Daoy (cell line): Measurements from ENCODE around the gene VPS8. TPM values are rescaled to one million over a fixed set of nuclear protein-coding genes. Genes with fewer than 3 reads are reported as not detected.

ENCODE experiments used
- DNase-seq: peaks from one replicate; pipeline ENCODE4 v3.0.0-alpha.2; 2015; ENCODE audit warnings: low read depth
- total RNA-seq: library from RNA; depleted of rRNA; stranded (reverse); fragments of >200 nt; shearing (Covaris generic); gene quantifications from 2 replicates; pipeline ENCODE4 v1.2.3, GENCODE V29; 2014

VPS8 gene
- total RNA-seq, 1 experiment from 2014 or later, result 23.2 TPM

DNA sequence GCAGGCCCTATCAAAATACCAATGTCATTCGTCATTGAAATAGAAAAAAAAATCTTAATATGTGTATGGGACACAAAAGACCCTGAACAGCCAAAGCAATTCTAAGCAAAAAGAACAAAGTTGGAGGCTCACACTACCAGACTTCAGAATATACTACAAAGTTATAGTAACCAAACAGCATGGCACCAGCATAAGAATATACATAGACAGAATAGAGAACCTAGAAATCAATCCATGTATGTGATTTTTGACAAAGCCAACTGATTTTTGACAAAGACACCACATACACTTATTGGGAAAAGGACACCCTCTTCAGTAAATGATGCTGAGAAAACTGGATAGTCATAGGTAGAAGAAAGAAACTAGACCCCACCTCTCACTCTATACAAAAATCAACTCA lies 245.9 kb downstream of the VPS8 start:
- DNase-seq, result no peak

DNA sequence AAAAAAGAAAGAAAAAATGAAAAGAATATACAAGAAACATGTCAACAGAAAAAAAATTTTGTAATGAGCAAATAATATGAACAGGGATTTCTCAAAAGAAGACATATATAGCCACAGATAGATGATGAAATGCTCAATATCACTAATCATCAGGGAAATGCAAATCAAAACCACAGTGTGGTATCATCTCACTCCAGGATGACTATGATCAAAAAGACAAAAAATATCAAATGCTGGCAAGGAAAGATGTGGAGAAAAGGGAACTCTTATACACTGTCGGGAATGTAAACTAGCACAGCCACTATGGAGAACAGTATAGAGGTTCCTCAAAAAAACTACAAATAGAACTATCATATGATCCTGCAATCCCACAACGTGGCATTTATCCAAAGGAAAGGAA lies 246.8 kb downstream of the VPS8 start:
- DNase-seq, result no peak

DNA sequence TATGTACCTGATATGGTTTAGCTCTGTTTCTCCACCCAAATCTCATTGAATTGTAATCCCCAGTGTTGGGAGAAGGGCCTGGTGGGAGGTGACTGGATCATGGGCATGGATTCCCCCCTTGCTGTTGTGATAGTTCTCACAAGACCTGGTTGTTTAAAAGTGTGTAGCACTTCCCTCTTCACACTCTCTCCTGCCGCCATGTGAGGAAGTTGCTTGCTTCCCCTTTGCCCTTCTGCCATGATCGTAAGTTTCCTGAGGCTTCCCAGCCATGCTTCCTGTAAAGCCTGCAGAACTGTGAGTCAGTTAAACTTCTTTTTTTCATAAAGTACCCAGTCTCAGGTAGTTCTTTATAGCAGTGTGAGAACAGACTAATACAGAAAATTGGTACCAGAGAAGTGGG lies 247.8 kb downstream of the VPS8 start:
- DNase-seq, result no peak

DNA sequence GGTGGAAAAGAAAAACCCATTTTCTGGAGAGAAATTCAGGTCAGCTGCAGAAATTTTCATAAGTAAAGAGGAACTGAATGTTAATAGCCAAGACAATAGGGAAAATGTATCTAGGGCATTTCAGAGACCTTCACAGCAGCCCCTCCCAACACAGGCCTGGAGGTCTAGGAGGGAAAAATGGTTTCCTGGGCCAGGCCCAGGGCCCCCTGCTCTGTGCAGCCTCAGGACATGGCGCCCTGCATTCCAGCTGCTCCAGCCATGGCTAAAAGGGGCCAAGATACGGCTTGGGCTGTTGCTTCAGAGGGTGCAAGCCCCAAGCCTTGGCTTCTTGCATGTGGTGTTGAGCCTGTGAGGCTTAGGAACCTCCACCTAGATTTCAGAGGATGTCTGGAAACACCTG lies 248.7 kb downstream of the VPS8 start:
- DNase-seq, result no peak

DNA sequence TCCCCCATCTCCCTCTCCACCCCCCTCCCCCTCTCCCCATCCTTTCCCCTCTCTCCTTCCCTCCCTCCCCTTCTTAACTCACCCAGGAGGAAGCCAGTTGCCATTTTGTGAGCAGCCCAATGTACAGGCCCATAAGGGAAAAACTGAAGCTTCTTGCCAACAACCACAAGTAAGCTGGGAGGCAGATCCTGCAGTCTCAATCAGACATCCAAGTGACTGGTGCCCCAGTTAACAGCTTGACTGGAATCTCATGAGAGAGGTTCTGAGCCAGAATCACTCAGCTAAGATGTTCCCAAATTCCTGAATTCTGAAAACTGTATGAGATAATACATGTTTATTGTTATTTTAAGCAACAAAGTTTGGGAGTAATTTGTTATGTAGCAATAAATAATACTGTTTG lies 250.2 kb downstream of the VPS8 start:
- DNase-seq, result no peak

DNA sequence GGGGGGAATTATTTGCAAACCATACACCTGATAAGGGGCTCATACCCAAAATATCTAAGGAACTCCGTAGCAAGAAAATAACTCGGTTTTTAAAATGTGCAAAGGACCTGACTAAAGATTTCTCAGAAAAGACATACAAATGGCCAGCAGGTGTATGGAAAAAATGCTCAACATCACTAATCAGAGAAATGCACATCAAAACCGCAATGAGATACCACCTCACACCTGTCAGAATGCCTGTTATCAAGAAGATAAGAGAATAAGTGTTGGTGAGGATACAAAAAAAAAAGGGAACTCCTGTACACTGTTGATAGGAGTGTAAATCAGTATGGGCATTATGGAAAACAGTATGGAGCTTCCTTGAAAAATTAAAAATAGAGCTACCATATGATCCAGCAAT lies 251.5 kb downstream of the VPS8 start:
- DNase-seq, result no peak

DNA sequence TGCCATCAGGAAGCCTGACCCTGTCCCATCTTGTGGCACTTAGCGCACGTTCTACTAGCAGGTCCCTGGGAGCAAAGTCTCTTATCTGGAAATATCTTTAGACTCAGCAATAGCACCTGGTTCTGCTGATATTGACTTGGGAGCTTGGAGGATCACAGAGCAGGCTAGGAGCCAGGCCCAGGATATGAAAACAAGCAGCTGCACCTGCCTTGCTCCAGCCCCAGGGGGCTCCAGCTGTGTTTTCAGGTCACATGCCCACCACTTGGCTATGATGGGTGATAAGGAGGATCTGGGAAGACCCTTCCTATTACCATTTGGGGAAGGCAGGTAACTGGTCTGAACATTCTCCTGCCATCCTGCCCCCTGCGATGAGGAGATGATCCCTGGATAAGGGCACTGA lies 253.1 kb downstream of the VPS8 start:
- no peak for DNase-seq

DNA sequence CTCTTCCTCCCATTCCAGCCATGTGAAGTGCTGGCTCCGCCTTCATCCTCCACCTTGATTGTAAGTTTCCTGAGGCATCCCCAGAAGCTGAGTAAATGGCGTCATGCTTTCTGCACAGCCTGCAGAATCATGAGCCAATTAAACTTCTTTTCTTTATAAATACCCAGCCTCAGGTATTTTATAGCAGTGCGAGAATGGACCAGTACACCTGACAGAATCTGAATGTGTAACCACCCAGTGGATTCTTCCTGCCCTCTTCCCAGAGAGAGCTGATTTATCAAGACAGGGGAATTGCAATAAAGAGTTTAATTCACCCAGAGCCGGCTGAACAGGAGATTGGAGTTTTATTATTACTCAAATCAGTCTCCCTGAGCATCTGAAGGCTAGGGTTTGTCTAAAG lies 254.3 kb downstream of the VPS8 start:
- DNase-seq, result no peak

DNA sequence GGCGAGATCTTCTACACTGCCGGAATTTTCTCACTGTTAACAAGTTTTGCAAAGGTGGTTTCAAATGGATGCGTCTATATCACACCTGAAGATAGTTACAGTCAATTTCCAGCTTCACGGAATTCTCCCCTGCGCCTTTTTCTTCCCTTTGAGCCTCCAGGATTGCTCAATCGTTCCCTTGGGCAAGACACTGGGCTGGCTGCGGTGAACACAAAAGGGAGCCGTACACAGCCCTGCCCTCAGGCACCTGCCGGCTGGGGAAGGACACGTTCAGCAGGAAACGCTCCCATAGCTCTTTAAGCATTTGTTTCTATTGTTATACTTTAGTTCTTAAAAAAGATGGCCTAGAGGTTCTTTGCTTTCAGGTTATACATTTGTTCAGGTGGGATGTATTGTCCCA lies 255.2 kb downstream of the VPS8 start:
- DNase-seq, result no peak

DNA sequence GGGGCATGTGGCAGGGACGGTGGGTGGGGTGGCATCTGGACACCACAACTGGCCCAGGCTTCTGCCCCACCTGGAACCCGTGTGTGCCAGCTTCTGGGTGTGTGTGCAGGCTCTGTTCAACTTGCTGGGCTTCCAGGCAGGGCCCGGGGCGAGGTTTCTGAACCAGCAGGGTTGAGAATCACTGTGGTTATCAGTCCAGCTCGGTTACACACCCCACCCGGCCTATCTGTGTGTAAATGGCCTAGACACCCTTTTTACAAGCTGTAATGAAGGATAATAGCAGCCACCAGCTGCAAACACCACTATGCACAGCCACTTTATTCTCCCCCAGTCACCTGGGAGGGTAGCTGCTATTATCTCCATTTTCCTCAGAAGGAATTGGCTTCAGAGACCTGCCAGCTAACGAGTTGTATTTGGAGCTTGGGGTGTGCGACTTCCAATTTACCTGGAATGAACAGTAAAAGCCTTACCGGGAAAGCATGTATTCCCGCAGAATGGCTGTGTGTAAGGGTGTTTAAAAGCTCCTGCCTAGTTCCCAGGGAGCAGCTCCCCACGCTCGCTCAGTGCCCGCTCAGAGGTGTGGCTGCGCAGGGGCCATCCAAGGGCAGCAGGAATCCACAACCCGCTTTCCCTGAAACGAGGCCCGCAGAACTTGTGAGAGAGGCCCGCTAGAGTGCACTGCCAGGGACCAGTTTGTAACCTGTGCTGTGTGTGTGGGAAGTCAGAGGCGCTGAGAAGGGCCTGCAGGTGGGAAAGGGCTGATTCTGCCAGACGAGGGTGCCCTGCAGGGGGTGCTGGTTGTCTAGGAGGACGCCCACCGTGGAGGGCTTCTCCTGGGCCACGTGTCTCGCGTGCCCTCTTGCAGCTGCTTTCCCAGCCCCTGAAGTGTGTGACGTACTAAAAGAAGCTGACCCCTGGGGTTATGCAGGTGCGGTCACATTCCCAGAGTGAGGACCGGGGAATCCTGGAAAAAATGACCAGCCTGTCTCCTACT lies 257.4 kb downstream of the VPS8 start:
- DNase-seq, result no peak

DNA sequence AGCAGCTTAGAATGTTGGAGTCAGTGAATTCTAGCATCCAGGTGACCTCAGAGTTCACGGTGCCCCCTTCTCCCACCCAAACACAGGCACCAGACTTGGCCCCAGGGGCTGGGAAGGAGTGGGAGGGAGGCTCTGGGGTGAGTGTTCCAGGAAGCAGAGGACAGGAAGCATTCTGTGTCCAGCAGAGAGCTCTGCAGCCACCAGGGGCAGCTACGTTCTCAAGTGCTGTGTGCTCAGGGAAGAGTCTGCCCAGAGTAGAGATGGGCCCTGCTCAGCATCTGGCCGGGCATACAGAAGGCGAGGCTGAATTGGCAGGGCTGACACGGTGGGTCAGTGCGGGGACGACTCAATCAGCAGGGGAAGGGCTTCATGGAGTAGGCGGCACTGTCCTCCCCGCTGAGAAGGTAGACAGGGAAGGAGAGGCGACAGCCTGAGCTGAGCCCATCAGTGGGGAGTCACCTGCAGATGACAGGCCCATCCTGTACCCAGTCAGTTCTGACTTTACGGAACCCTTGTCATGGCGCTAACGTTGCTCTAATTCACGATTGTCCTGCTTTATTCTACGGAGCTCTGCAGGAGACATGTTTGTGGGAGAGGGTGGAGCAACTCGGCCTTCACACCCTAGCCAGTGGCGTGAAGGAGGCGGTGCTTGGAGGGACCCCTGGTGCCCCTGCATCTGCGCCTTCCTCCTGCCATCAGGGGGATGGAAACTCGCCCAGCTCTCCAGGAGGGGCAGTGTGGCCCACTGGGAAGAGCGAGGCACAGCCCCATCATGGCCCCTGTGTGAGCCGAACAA lies 258.7 kb downstream of the VPS8 start:
- peak; percentile 54 for DNase-seq

DNA sequence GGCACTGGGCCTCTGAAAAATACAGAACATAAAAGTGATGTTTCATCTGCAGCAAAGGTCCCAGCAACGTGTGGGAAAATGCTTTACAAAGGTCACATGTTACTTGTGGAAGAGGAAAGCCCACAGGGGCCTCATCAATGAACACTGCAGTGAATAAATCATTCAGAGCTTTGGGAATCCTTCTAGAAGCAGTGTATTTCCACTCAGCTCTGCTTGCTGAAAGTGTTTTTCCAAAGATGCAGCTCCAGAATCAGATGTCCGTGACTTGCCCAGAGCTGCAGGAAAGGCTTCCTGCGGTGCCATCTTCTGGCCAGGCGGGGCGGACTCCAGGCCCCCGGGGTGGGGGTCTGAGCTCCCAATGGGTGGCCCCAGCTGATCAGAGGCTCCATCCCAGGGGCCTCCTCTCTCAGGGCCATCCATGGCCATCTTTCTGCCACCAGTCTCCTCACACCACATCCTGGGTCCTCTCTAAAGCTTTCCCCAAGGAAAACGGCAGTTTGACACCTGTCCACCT lies 259.4 kb downstream of the VPS8 start:
- no peak for DNase-seq

DNA sequence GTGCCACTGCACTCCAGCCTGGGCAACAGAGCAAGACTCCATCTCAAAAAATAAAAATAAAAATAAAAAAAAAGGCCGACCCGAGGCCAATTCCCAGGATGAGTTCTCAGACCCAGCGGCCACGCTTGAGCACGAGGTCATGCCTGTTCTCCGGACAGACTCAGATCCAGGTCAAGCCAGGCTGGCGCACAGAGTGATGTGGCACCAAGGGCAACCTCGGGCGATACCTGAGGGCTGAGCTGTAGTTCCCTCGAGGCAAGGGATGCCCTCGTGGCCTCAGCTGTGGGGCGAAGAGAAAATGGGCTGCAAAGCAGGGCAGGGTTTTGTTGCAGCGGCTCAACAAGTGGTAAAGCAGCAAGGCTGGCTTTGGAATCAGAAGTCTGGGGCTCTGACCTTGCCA lies 263.6 kb downstream of the VPS8 start:
- DNase-seq, result no peak

DNA sequence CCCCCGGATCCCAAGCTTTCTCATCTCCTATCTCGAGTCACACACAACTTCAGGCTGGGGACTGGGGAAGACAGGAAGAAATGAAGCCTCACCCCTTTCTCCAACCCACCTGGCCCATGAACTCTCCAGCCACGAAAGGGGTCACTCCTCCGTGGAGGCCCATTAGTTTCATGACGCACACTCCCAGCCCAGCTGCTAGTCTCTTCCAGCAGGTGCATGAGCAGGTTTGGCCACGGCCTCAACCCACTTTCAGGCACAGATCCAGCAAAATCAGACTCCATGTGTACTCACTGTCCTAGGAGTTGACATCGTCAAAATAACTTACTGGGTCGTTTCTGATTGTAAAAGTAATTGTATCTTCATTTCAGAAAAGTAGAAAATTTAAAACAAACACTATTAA lies 264.3 kb downstream of the VPS8 start:
- no peak for DNase-seq

DNA sequence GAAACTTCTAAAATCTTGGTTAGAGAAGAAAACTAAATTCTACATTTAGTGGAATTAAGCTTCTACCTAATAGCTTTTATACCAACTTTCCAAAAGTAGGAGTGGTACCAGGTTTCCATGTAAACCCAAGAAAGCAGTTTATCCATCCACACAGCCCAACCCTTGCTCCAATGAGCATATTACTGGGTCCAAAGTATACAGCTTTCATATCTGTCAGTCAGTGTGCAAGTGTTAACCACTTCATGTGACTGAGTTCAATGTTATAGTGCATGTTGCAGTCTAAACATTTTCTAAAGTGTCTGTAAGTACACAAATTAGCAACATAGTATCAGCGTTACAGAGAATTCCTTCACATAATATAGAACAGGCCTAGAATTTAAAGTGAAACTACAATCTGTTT lies 267.7 kb downstream of the VPS8 start:
- DNase-seq, result no peak

DNA sequence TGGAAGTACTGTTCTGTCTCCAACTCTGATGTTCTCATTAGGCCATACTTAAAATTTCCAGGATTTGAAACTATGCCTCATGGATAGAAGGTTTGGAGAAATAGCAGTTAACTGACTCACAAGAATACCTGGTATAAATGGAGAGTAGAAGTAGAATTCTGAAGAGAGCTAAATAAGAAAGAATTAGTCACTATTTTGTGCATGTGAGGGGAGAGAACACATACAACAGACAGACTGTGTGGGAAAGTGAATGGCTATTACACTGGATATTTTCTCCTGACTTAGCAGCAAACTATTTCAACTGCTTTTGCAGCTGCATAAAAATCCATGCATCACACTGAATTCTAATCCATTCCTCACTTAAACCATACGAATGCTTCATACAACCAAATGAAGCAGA lies 269.6 kb downstream of the VPS8 start:
- DNase-seq, result no peak

DNA sequence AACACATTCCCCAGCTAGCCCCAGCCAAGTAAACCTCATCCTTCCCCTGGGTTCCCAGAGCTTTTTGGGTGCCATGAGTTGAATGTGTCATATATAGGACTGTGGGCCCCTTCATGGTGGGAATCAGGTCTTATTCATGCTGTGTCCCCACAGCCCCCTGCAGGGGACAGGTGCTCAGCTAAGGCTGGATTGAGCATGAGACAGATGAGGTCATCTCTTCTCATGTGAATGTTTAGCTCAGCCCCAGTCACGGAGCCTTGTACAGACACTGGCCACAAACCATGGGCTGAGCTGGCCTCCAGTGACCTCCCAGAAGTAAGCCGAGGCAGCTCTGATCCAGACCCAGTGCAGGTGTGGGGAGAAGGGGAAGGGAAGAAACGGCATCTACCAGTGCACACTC lies 270.2 kb downstream of the VPS8 start:
- no peak for DNase-seq

DNA sequence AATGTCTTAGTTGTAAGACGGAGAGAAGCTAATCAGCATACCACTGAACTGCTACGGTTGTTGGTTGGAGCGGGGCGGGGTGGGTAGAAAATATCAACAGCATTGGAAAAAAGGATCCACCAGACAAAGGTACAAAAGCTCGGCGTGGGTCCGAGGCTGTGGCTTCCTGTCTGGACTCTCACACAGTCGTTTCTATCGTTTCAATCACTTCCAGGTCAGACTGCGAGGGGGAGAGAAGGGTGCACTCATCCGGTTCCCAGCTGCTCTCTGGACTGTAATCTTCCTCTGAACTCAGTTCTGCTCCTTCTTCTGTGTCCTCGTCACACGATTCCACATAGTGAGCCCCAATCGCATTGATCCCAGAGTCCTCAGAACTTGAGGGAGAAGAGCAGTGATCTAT lies 270.9 kb downstream of the VPS8 start:
- DNase-seq, result no peak

DNA sequence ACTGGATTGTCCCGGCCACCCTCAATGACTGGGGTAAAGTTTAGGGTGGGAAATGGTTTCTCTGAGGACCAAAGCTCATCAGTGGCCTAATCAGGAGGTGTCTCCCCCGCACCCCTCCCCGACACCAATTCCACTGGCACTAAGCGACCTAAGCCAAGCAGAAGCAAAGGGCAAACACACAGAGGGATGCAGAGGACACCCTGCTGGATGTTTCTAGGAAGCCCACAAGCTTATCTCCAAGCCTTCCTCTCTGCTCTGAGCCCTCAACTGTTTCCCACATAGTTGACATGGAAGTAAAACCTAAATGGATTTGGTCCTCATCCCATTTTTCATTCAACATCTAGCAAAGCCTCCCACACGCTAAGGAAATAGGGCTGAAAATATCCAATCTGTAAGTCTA lies 272.4 kb downstream of the VPS8 start:
- no peak for DNase-seq

DNA sequence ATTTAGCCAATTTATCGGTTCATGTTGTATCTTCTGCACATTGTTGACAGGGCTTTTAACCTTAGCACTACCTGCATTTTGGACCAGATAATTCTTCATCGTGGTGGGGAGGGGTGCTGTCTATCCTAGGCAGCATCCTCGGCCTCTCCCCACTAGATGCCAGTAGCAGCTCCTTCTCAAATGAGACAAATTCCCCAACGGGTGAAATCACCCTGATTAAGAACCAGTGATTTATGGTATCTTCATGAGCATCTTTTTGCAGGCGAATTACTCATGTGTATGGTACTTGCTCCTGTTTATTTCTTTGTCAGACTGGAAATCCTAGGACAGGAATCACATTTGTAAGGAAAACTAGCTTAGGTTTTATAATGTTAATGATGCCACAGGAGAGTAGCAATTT lies 272.9 kb downstream of the VPS8 start:
- peak; percentile 41 for DNase-seq

DNA sequence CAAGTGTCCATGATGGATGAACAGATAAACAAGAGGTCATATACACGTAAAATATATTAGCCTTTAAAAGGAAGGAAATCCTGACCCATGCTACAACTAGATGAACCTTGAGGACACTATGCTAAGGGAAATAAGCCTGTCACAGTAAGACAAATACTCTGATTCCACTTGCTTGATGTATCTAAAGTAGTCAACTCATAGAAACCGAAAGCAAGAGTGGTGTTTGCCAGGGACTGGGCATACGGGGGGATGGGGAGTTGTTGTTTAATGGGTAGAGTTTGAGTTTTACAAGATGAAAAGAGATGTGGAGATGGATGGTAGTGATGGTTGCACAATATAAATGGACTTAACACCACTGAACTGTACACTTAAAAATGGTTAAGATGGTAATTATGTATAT lies 275.5 kb downstream of the VPS8 start:
- DNase-seq, result no peak

DNA sequence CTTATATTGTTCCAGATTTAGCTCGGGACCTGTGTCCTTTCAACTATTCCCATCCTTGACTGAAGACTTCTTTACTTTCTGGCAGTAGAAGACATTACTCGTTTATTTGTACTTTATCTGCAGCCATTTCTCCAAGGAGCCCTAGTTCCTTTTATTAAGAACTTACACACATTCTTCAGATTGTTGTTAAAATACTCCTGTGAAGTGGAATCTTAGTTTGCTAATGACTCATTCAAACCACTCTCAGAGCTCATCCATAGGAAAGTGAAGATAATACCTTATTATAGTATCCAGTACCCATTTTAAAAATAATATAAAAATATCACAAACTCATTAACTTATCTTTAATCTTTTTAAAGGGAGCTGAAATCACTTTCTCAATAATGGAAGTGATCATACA lies 277.4 kb downstream of the VPS8 start:
- DNase-seq, result no peak

DNA sequence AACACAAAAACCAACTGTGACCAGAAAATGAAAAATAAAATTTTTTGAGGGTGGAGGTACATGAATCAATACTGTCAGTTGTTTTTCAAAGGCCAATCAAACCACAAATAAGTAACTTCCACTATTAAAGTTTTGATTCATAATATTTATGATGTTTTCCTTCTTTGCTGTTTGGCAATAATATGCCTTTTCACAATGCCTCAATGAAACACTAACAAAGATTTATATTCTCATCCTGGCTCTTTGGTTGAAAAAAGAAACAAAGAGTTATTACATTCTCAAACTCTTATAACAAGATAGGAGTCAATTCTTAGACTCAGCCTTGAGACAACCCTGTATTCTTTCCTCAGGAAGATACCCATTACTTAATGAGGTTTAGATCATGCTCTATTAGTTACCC lies 277.8 kb downstream of the VPS8 start:
- no peak for DNase-seq
